Activated CD4-positive, alpha-beta T cell treated with anti-CD3 and anti-CD28 coated beads, Interleukin-2, amount 50 U/mL, for 1 hour (primary cell): ENCODE data around the gene RPS14.
"Not testable (repeated sequence)": the region's sequence is repeated elsewhere in the genome, so short reads cannot be mapped to it uniquely, and the experiment has no call there.

Experiments used
- DNase-seq: peaks from one replicate; pipeline ENCODE4 v3.0.0-alpha.2; 2020

The RPS14 gene

DNA sequence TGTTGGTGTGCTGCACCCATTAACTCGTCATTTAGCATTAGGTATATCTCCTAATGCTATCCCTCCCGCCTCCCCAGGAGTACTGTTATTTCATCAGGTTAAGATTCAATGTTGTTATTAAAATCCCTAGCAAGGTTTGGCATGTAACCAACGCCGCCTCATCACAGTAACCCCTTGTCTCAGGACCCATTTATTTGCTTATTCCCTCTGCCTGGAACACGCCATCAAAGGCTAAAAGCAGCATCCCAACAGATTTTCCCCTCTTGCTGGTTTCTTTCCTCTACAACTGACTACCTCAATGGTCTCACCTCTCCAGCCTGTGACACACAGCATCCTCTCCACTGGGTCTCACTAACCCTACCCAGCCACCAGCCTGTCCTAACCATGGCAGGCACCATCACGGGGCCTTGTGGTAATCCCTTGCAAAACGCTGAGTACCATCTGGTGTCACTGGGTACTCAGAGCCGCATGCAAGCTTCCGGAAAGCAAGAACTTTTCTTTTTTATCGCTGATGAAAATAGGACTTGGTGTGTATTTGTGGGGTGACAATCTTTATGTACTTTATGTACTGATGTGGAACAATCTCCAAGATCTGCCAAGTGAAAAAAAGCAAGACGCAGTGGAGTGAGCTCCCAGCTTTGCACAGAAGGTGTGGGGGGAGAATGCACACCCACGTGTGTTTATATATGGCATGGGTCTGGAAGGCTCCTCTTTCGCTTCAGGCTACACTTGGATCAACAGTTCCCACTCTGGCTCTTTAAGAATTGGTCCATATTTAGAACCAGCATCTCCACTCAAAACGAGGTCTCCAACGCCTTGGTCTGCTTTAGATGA, 6.1 kb downstream of the RPS14 start:
- no peak for DNase-seq

- no peak for DNase-seq
Observed at GRCh38 chr5:150442699-150443080, 6.8 kb downstream of the RPS14 start.

GRCh38 chr5:150441813-150442698, 7.5 kb downstream of the RPS14 start:
- DNase-seq, result no peak

GRCh38 chr5:150440948-150441812, 8.4 kb downstream of the RPS14 start:
- no peak for DNase-seq

GRCh38 chr5:150438873-150439546, 10.5 kb downstream of the RPS14 start:
- no peak for DNase-seq

DNA sequence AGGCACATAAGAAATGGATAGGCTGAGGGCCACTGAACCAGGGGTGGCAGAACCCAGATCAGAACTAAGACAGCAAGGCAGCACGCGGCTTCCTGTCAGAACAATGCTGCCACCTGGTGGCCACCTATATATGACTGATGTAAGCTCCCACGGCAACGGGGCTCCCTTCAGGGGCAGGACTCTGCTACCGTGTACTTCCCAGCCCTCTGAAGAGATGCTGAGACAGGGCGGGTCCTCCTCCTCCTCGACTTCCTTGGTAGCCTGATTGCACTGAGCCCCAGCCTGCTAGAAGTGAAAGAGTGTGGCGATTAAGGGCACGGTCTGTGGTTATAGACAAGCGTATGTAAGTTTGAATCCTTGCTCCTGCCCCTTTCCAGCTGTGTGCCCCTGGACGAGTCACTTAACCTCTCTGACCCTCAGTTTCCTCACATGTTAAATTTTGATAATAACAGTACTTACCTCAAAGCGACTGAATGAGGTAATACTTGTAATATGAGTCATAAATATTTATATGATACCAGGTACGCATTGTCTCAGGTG, 13.3 kb downstream of the RPS14 start:
- peak; percentile 93 for DNase-seq

DNA sequence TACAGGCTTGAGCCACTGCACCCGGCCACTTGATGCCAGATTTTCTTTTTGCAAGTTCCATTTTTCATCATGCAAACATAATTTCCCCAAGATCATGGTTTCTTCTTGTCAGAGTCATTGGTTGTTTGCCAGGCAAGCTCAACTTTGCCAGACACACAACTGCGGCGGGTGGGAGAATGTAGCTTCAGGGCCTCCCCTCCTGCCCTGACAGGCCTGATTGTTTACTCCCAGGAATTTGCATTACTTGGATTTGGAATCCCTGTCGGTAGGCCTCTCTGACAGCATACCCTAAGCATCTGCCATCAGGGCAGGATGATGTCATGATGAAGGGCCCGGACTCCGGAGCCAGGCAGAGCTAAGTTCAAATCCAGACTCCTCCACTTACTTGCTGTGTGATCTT, 15.1 kb downstream of the RPS14 start:
- no peak for DNase-seq

DNA sequence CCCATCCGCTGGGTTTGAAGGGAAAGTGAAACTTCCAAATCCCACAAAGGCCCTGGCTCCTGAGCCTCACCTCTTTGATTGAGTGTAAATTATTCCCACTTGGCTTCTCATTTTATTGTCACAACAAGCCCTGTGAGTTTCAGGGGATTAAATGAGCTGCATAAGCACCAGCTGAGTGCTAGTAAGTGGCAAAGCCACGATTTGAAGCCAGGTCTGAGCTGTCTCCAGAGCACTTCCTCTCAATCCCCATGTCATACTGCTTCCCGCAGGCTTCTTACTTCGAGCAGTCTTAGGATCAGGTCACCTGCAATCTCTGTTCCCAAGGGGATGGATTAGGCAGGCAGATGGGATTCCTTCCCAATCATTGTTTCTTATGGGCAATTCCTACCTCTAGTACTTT, 18.0 kb downstream of the RPS14 start:
- DNase-seq, result no peak

GRCh38 chr5:150431048-150431447, 18.5 kb downstream of the RPS14 start:
- no peak for DNase-seq

- no peak for DNase-seq
Observed at GRCh38 chr5:150429410-150429873, 20.1 kb downstream of the RPS14 start.

- DNase-seq, result no peak
Observed at GRCh38 chr5:150428978-150429377, 20.6 kb downstream of the RPS14 start.

- DNase-seq, result no peak
Observed at GRCh38 chr5:150428106-150428876, 21.2 kb downstream of the RPS14 start.

DNA sequence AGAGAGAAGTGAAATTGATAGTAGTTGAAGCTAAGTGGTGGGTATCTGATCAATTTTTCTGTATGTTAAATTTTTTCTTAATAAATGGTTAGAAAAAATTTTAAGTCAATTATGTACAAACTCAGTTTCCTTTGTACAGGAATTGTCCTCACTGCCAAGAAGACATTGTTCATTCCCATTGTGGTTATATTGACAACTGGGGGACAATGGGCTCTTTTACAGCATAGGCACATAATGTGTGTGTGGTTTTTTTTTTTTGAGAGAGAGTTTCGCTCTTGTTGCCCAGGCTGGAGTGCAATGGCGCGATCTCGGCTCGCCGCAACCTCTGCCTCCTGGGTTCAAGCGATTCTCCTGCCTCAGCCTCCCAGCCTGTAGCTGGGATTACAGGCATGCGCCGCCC, 23.4 kb downstream of the RPS14 start:
- DNase-seq, result not testable (repeated sequence)

DNA sequence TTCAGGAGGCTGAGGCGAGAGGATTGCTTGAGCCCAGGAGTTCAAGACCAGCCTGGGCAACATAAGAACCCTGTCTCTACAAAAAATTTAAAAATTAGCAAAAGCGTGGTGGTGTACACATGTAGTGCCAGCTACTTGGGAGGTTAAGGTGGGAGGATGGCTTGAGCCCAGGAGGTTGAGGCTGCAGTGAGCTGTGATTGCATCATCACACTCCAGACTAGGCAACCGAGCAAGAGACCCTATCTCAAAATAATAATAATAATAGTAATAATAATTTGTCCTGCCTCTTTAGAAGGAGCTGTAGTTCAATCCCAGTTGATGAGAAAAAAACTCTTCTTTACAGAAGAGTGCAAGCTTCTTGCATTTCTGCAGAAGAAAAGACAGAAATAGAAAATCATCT, 26.8 kb downstream of the RPS14 start:
- DNase-seq, result no peak

- DNase-seq, result no peak
Observed at GRCh38 chr5:150422075-150422474, 27.5 kb downstream of the RPS14 start.

- DNase-seq, result no peak
Observed at GRCh38 chr5:150419630-150420270, 29.8 kb downstream of the RPS14 start.

GRCh38 chr5:150413902-150414790, 35.4 kb downstream of the RPS14 start:
- not testable (repeated sequence) for DNase-seq

- DNase-seq, result no peak
Observed at GRCh38 chr5:150413176-150413901, 36.2 kb downstream of the RPS14 start.
